H54 (cell line): ENCODE data around the gene GJA3.

ENCODE experiments used
- DNase-seq: peaks from one replicate; pipeline ENCODE4 v3.0.0; 2011; ENCODE audit warnings: low spot score, mixed read lengths; ENCODE audit not compliant: insufficient read length
- FAIRE-seq: peaks from 3 replicates; lab custom pipeline; 2011; peaks lifted over from hg19 to GRCh38; lab: Jason Lieb, UNC
- POLR2A ChIP-seq: IDR thresholded peaks from 2 replicates; pipeline ENCODE4 v1.6.1; 2011; ENCODE audit warnings: low read depth, mild to moderate bottlenecking, low read length

Gene GJA3

DNA sequence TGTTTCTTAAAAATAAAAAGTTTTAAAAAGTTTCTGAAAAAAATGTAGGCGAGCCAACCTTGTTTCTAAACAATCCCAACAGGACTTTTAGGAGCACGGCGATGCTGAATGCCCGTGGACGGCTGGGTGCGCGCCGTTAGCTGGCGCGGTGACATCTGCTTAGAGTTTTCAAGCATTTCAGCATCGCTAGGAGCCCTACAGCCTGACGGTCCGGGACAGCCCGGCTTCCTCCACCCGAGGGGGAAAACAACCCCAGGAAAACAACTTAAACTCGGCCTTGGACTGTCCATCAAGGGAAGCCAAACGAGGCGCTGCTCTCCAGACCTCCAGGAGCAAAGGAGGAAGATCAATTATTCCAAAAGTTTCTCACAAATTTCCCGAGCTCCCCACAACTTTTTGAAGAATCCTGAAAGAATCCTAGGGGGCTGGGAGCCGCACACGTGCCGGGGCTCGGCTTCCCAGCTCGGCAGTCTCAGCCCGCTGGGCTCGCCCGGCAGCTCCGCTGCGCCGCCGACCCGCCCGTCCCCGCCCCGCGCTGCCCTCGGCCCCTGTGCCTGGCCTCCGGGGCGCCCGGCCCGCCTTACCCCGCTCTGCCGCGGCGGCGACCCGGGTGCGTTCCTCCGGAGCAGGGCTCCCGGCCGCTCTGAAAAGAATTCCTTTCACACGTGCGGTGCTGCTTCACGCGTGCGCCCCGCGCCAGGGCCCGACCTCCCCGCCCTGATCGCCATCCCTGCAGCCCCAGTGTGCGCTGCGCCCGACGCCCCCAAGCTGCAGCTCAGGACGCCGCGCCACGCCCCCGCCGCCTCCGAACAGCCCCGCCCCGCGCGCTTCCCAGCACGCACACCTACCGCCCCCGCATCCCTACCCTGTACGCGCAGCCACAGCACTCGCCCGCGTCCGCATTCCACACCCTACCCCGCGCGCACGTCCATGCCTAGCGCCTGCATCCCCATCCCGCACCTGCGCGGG lies at the start of gene GJA3:
TSS of gene GJA3 (minus strand) at position 747 of the 969 bp plus-strand sequence. CDS start 17,764 bp downstream, outside the sequence.
- DNase-seq (no peak), FAIRE-seq (no peak)
- TF ChIP-seq POLR2A, result no peak

DNA sequence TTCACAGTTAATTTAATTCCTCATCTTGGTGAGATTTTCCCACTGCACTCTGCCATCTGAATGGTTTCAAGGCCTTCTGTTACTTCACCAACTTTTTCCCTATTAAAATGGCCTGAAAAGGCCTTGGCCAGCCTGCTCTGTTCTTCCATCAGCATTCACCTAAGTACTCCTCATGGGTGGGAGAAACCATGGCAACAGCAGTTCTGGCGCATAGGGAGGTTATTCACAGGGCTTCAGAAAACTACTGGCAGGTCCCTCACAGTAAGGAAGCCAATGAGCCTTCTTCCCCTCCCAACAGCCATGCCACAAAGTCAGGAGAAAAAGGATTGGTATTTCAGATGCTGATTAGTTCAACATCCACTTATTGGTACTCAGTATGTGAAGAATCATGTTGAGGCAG lies 49.1 kb upstream of the GJA3 start:
- no peak for TF ChIP-seq POLR2A
- no peak for FAIRE-seq
- no peak for DNase-seq

- TF ChIP-seq POLR2A, result no peak
- DNase-seq (no peak), FAIRE-seq (no peak)
These were observed 45.9 kb upstream of the GJA3 start for GRCh38 chr13:20206698-20207235.

GRCh38 chr13:20206065-20206697 lies 45.3 kb upstream of the GJA3 start:
- FAIRE-seq, result no peak
- TF ChIP-seq POLR2A, result no peak
- no peak for DNase-seq

DNA sequence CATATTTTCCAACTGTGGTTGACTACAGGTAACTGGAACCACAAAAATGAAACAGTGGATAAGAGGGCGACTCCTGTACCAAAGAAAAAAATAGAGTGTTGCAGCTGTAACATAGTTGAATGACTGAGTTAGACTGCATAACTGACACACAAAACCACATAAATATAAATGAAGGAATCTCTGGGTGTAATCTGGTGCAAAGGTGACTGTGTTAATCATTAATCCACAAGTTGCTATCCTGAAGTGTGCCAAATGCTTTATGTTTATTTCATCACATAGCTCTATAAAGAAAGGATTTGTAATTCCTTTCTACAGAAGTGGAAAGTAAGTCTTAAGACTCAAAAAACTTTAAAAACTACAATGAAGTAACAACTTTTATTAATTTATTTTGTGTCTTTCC lies 37.9 kb upstream of the GJA3 start:
- no peak for TF ChIP-seq POLR2A
- FAIRE-seq (no peak), DNase-seq (no peak)

DNA sequence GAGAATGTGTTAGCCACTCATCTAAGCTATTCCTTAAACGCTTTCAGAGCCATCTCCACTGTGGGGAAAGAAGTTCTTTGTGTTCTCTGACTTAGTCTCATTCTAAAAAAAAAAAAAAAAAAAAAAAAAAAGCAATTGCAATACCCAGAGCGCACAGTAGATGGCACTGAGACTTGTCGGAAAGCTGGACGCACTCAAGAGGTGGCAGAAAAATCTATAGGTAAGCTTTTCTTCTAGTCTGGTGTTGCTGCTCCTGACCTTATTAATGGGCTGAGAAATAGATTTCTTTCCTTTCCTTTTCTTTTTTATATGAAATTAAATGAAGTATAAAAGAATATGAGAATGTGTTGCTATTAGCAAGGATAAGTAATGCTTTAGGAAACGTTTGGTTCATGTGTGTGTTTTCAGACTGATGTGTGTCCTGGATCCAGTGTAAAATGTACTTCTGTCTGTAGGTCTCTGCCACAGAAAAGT lies 36.5 kb upstream of the GJA3 start:
- FAIRE-seq (no peak), DNase-seq (peak; percentile 33)
- TF ChIP-seq POLR2A, result no peak

- FAIRE-seq (no peak), DNase-seq (no peak)
- TF ChIP-seq POLR2A, result no peak
These were observed 34.9 kb upstream of the GJA3 start for GRCh38 chr13:20195801-20196200.

GRCh38 chr13:20193907-20194631 lies 33.2 kb upstream of the GJA3 start:
- no peak for TF ChIP-seq POLR2A
- FAIRE-seq (no peak), DNase-seq (no peak)

DNA sequence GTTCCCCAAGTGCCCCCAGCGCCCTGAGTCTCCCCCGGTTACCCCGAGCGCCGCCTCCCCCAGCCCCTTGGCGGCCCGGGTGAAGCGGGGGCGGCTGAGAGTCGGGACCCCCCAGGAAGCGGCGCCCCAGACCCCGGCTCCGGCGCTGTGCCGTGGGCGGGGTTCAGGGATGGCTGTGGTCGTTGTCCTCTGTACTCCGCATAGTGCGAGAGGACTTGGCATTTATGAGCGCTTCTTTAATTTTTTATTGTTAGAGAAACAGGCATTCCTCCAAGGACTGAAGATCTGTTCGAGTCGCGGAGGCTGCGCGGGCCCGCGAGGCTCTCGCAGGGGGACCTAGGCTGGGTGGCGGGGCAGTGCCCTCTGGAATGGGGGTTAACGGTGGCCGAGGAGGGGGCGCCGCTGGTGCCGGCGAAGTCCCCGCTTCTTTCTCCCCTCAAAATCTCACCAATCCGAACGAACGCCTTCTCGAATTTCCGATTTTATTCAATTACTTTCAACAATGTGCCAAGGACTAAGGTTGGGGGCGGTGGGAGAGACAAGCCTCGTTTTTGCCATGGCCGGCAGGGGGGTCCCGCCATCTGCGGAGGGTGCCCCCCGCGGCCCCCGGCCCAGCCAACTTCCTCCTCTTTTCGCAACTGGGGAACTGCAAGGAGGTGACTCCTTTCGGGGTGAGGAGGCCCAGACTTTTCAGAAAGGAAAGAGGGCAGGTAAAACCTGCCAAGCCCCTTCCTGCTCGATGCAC lies 32.5 kb upstream of the GJA3 start:
- TF ChIP-seq POLR2A, result no peak
- DNase-seq (no peak), FAIRE-seq (no peak)

DNA sequence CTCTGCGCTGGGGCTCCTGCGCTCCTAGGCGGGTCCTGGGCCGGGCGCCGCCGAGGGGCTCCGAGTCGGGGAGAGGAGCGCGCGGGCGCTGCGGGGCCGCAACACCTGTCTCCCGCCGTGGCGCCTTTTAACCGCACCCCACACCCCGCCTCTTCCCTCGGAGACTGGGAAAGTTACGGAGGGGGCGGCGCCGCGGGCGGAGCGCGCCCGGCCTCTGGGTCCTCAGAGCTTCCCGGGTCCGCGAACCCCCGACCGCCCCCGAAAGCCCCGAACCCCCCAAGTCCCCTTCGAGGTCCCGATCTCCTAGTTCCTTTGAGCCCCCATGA lies 31.9 kb upstream of the GJA3 start, which contains the start of gene GJB2:
TSS of gene GJB2 (minus strand) at position 103 of the 326 bp plus-strand sequence. CDS start 3,357 bp downstream, outside the sequence.
- TF ChIP-seq POLR2A, result no peak
- FAIRE-seq (no peak), DNase-seq (no peak)

DNA sequence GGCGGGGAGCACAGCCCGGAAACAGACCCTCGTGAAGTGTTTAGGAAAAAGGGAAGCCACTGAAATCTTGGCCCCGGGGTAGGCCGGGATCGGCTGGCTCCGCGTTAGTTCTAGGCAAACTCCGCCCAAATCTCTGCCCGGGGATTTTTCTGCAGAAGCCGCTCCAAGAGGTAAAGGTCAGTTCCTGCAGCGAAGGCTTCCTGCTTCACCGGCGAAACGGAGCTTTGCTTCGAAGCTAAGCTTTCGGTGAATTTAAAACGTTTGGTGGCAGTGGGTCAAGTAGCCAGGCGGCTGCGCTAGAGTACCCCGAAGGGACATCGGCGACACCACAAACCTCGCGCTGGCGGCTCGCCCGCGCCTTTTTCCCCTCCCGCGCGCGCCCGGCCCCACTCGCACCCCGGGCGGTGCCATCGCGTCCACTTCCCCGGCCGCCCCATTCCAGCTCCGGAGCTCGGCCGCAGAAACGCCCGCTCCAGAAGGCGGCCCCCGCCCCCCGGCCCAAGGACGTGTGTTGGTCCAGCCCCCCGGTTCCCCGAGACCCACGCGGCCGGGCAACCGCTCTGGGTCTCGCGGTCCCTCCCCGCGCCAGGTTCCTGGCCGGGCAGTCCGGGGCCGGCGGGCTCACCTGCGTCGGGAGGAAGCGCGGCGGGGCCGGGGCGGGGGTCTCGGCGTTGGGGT lies 31.4 kb upstream of the GJA3 start:
- no peak for DNase-seq
- no peak for FAIRE-seq

More for the DNA sequence above, 31.4 kb upstream of the GJA3 start:
- TF ChIP-seq POLR2A, result no peak
